HEK293 (cell line): ENCODE data around the gene GUK1.

Experiments
- HOXA7 ChIP-seq: sonication (generic); formaldehyde crosslinking; IDR thresholded peaks from 2 replicates; pipeline ENCODE4 v1.8.1; 2022; ENCODE audit warnings: missing genetic modification reagents, borderline replicate concordance
- OSR2 ChIP-seq: fragments of 450-650 bp; formaldehyde crosslinking; IDR thresholded peaks from 2 replicates; pipeline ENCODE4 v1.5.1; 2016; ENCODE audit warnings: missing biosample characterization, missing genetic modification characterization
- REST ChIP-seq: fragments of 450-650 bp; formaldehyde crosslinking; IDR thresholded peaks from 2 replicates; pipeline ENCODE4 v1.5.1; 2016; ENCODE audit warnings: missing biosample characterization, missing genetic modification characterization
- TCF7L2 ChIP-seq: IDR thresholded peaks from 2 replicates; pipeline ENCODE4 v1.6.1; 2011; ENCODE audit warnings: low read depth, mild to moderate bottlenecking, inconsistent platforms, low read length, moderate library complexity, borderline replicate concordance
- TRIM28 ChIP-seq: IDR thresholded peaks from 2 replicates; pipeline ENCODE4 v1.6.1; 2011; ENCODE audit warnings: low read length, control low read depth, borderline replicate concordance
- ZBTB1 ChIP-seq: fragments of 450-650 bp; formaldehyde crosslinking; IDR thresholded peaks from 2 replicates; pipeline ENCODE4 v1.5.1; 2016; ENCODE audit warnings: missing biosample characterization, missing genetic modification characterization
- ZBTB11 ChIP-seq: fragments of 450-650 bp; formaldehyde crosslinking; conservative IDR thresholded peaks from 2 replicates; pipeline ENCODE4 v1.5.1; 2016; ENCODE audit warnings: low read depth, missing biosample characterization, missing genetic modification characterization
- ZBTB48 ChIP-seq: fragments of 450-650 bp; formaldehyde crosslinking; IDR thresholded peaks from 2 replicates; pipeline ENCODE4 v1.5.1; 2016; ENCODE audit warnings: missing biosample characterization, missing genetic modification characterization
- ZBTB8A ChIP-seq: fragments of 450-650 bp; formaldehyde crosslinking; IDR thresholded peaks from 2 replicates; pipeline ENCODE4 v1.5.1; 2016; ENCODE audit warnings: missing biosample characterization, missing genetic modification characterization
- ZFP41 ChIP-seq: fragments of 450-650 bp; formaldehyde crosslinking; IDR thresholded peaks from 2 replicates; pipeline ENCODE4 v1.5.1; 2016; ENCODE audit warnings: missing biosample characterization, missing genetic modification characterization, borderline replicate concordance
- ZFP69B ChIP-seq: fragments of 450-650 bp; formaldehyde crosslinking; IDR thresholded peaks from 2 replicates; pipeline ENCODE4 v1.5.1; 2016; ENCODE audit warnings: missing biosample characterization, missing genetic modification characterization
- ZIC2 ChIP-seq: fragments of 450-650 bp; formaldehyde crosslinking; IDR thresholded peaks from 2 replicates; pipeline ENCODE4 v1.5.1; 2016; ENCODE audit warnings: missing biosample characterization, missing genetic modification characterization
- ZNF138 ChIP-seq: fragments of 450-650 bp; formaldehyde crosslinking; IDR thresholded peaks from 2 replicates; pipeline ENCODE4 v1.5.1; 2016; ENCODE audit warnings: missing biosample characterization, missing genetic modification characterization, borderline replicate concordance
- ZNF16 ChIP-seq: fragments of 450-650 bp; formaldehyde crosslinking; IDR thresholded peaks from 2 replicates; pipeline ENCODE4 v1.5.1; 2016; ENCODE audit warnings: low read depth, missing biosample characterization, missing genetic modification characterization
- ZNF221 ChIP-seq: fragments of 450-650 bp; formaldehyde crosslinking; IDR thresholded peaks from 2 replicates; pipeline ENCODE4 v1.5.1; 2017; ENCODE audit warnings: missing biosample characterization, missing genetic modification characterization, borderline replicate concordance
- ZNF266 ChIP-seq: fragments of 450-650 bp; formaldehyde crosslinking; IDR thresholded peaks from 2 replicates; pipeline ENCODE4 v1.5.1; 2016; ENCODE audit warnings: missing biosample characterization, missing genetic modification characterization, low read depth
- ZNF391 ChIP-seq: fragments of 450-650 bp; formaldehyde crosslinking; IDR thresholded peaks from 2 replicates; pipeline ENCODE4 v1.5.1; 2016; ENCODE audit warnings: low read depth, missing biosample characterization, missing genetic modification characterization, borderline replicate concordance
- ZNF398 ChIP-seq: fragments of 450-650 bp; formaldehyde crosslinking; IDR thresholded peaks from 2 replicates; pipeline ENCODE4 v1.5.1; 2017; ENCODE audit warnings: missing biosample characterization, missing genetic modification characterization
- ZNF423 ChIP-seq: fragments of 450-650 bp; formaldehyde crosslinking; IDR thresholded peaks from 2 replicates; pipeline ENCODE4 v1.5.1; 2016; ENCODE audit warnings: missing biosample characterization, missing genetic modification characterization
- ZNF426 ChIP-seq: fragments of 450-650 bp; formaldehyde crosslinking; IDR thresholded peaks from 2 replicates; pipeline ENCODE4 v1.5.1; 2017; ENCODE audit warnings: missing biosample characterization, missing genetic modification characterization, mild to moderate bottlenecking, inconsistent platforms, moderate library complexity
- ZNF555 ChIP-seq: fragments of 450-650 bp; formaldehyde crosslinking; conservative IDR thresholded peaks from 2 replicates; pipeline ENCODE4 v1.5.1; 2017; ENCODE audit warnings: missing biosample characterization, mild to moderate bottlenecking, missing genetic modification characterization, inconsistent platforms
- ZNF571 ChIP-seq: fragments of 450-650 bp; formaldehyde crosslinking; IDR thresholded peaks from 2 replicates; pipeline ENCODE4 v1.5.0; 2017; ENCODE audit warnings: missing biosample characterization, missing genetic modification characterization
- ZNF596 ChIP-seq: fragments of 450-650 bp; IDR thresholded peaks from 2 replicates; pipeline ENCODE4 v1.5.0; 2018; ENCODE audit warnings: missing biosample characterization, mild to moderate bottlenecking, missing genetic modification characterization, moderate library complexity
- ZNF600 ChIP-seq: fragments of 450-650 bp; formaldehyde crosslinking; IDR thresholded peaks from 2 replicates; pipeline ENCODE4 v1.5.1; 2016; ENCODE audit warnings: missing biosample characterization, missing genetic modification characterization
- ZNF658 ChIP-seq: fragments of 450-650 bp; formaldehyde crosslinking; IDR thresholded peaks from 2 replicates; pipeline ENCODE4; 2016; ENCODE audit warnings: missing biosample characterization, missing genetic modification characterization
- ZNF792 ChIP-seq: fragments of 450-650 bp; formaldehyde crosslinking; IDR thresholded peaks from 2 replicates; pipeline ENCODE4 v1.5.1; 2016; ENCODE audit warnings: missing biosample characterization, missing genetic modification characterization
- ZNF830 ChIP-seq: fragments of 450-650 bp; IDR thresholded peaks from 2 replicates; pipeline ENCODE4 v1.5.0; 2018; ENCODE audit warnings: missing biosample characterization, missing genetic modification characterization, low read depth, mild to moderate bottlenecking, moderate library complexity
- ZSCAN30 ChIP-seq: fragments of 450-650 bp; IDR thresholded peaks from 2 replicates; pipeline ENCODE4 v1.5.1; 2018; ENCODE audit warnings: missing biosample characterization, mild to moderate bottlenecking, missing genetic modification characterization, moderate library complexity
- ZXDB ChIP-seq: fragments of 450-650 bp; formaldehyde crosslinking; IDR thresholded peaks from 2 replicates; pipeline ENCODE4 v1.5.1; 2016; ENCODE audit warnings: missing biosample characterization, missing genetic modification characterization
- TF ChIP-seq, protein P1 (sequence below): sonication (generic); formaldehyde crosslinking; IDR thresholded peaks from 2 replicates; pipeline ENCODE4 v1.8.1; 2022; ENCODE audit warnings: mild to moderate bottlenecking, moderate library complexity, missing genetic modification reagents

The GUK1 gene

DNA sequence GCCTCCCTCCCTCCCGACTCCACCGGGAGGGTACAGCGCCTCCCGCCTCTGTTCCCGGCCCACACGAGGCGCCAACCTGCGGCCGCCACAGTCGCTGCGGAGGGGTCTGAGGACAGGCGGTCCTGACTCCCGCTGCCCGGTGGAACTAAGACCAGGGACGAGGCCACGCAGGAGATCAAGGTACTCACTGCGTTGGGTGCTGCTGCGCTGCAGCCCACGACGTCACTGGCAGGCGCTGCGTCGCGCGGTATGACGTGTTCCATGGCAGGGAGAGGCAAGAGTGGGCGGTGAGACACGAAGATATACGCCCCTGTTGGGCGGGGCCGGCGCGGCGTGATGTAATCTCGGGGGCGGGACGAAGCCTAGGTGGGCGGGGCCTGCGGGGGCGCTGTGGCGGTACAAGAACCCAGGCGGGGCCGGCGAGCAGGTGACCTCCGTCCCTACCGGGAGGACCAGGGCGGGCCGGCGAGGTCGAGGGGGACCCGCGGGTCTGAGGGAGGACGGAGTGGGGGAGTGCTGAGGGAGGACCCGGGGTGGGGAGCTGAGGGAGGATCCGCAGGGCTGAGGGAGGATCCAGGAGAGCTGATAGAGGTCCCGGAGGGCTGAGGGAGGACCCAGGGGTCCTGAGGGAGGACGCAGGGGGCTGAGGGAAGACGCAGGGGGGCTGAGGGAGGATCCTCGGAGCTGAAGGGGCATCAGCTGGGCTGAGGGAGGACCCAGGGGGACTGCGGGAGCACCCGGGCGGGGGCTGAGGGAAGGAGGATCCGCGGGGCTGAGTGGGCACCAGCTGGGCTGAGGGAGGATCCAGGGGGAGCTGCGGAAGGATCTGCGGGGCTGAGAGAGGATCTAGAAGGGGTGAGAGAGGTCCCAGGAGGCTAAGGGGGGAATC lies 30.8 kb upstream of the GUK1 start, which contains the start of gene MRPL55 (continued):
- TF ChIP-seq ZBTB1 (no peak), ZNF792 (tag by site-specific recombination) (0 out of 2 replicates have a peak, but pooled peaks have one; percentile 13), ZNF600 (peak; percentile 83), ZIC2 (peak; percentile 87), REST (peak; percentile 47; the same call in 1 of the 2 replicates), ZNF423 (tag by site-specific recombination) (peak; percentile 89; the same call in 1 of the 2 replicates), ZBTB48 (tag by site-specific recombination) (peak; percentile 85), ZBTB11 (tag by site-specific recombination) (no peak), ZNF221 (no peak), ZNF391 (tag by site-specific recombination) (peak; percentile 86; the same call in 1 of the 2 replicates), ZBTB8A (tag by site-specific recombination) (peak; percentile 99), ZFP69B (tag by site-specific recombination) (peak; percentile 52; the same call in 1 of the 2 replicates), ZNF555 (tag by site-specific recombination) (no peak), ZNF426 (tag by site-specific recombination) (no peak), OSR2 (0 out of 2 replicates have a peak, but pooled peaks have one; percentile 28), ZNF830 (no peak), ZXDB (tag by site-specific recombination) (peak; percentile 84), ZNF266 (no peak), TRIM28 (no peak), ZNF596 (no peak), HOXA7 (no peak), ZSCAN30 (0 out of 2 replicates have a peak, but pooled peaks have one; percentile 25), ZFP41 (tag by site-specific recombination) (no peak), ZNF398 (tag by site-specific recombination) (peak; percentile 95), ZNF138 (tag by site-specific recombination) (no peak), ZNF571 (tag by site-specific recombination) (no peak), TCF7L2 (no peak), ZNF16 (no peak), ZNF658 (tag by site-specific recombination) (no peak)
- TF ChIP-seq, protein P1, sequence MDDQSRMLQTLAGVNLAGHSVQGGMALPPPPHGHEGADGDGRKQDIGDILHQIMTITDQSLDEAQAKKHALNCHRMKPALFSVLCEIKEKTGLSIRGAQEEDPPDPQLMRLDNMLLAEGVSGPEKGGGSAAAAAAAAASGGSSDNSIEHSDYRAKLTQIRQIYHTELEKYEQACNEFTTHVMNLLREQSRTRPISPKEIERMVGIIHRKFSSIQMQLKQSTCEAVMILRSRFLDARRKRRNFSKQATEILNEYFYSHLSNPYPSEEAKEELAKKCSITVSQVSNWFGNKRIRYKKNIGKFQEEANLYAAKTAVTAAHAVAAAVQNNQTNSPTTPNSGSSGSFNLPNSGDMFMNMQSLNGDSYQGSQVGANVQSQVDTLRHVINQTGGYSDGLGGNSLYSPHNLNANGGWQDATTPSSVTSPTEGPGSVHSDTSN, result no peak
